Pons (tissue), 1 donor: ENCODE measurements around the gene CHD2.
A peak's percentile ranks its signal among the peaks of the same experiment; 100 is the strongest.
"Not testable (repeated sequence)": the region's sequence is repeated elsewhere in the genome, so short reads cannot be mapped to it uniquely, and the experiment has no call there.

Experiments used
- DNase-seq: peaks from one replicate; pipeline ENCODE4 v3.0.0-alpha.2; 2016; ENCODE audit warnings: low spot score

The CHD2 gene

DNA sequence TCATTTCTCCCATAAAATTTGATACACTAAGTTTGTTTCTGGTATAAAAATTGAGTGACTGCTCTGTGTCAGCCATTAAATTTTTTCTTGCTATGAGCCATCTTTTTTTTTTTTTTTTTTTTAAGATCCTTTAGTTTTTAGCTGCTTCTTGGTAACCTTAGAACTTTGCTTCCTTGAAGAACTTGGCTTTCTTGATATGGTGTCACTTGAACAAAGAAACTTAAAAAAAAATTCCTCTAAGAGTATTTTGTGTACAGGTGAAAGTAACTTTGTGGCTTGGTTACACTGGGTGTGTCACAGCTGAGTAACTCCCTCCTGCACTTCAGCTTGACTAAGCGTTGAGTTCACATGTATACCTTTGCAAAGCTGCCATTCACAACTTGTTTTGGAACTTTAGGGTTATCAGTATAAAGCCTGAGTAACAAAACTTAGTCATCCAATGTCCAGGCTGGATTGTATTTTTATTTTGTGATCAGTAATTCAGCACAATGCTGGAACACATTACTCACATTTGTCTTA is 6.5 kb downstream of the CHD2 start:
- no peak for DNase-seq

GRCh38 chr15:92907229-92907628 is 7.1 kb downstream of the CHD2 start:
- DNase-seq, result peak; percentile 57

- peak; percentile 87 for DNase-seq
Measured at GRCh38 chr15:92907896-92908712, 8.0 kb downstream of the CHD2 start.

- DNase-seq, result no peak
Measured at GRCh38 chr15:92908713-92909057, 8.6 kb downstream of the CHD2 start.

GRCh38 chr15:92909136-92909781 is 9.1 kb downstream of the CHD2 start:
- DNase-seq, result no peak

DNA sequence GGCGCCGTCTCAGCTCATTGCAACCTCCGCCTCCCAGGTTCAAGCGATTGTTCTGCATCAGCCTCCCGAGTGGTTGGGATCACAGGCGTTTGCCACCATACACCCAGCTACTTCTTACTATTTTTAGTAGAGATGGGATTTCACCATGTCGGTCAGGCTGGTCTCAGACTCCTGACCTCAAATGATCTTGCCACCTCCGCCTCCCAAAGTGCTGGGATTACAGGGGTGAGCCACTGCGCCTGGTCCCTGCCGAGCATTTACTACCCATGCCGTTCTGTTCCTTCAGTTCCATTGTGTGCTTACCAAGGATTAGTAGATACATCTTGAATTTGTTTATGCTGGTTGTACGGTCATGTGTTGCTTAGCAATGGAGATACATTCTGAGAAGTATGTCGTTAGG is 10.3 kb downstream of the CHD2 start:
- DNase-seq, result no peak

DNA sequence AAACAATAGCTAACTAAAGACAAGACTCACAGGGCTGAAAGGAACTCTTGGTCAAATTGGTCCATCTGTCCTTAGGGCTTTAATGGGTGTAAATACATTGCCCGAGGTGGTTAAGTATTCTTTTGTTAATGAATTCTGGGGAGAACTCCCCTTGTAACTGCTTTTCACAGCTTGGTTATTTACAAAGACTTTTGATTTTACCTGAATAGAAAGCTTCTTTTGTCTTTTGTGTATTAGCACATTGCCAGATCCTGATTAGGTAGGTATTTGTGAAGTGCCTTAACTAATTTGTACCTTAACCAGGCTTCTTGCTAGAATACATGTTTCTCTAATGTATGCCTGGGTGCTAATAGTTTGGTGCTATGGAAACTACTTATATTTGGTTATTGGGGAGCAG is 14.0 kb downstream of the CHD2 start:
- no peak for DNase-seq

- no peak for DNase-seq
Measured at GRCh38 chr15:92914768-92915221, 14.7 kb downstream of the CHD2 start.

DNA sequence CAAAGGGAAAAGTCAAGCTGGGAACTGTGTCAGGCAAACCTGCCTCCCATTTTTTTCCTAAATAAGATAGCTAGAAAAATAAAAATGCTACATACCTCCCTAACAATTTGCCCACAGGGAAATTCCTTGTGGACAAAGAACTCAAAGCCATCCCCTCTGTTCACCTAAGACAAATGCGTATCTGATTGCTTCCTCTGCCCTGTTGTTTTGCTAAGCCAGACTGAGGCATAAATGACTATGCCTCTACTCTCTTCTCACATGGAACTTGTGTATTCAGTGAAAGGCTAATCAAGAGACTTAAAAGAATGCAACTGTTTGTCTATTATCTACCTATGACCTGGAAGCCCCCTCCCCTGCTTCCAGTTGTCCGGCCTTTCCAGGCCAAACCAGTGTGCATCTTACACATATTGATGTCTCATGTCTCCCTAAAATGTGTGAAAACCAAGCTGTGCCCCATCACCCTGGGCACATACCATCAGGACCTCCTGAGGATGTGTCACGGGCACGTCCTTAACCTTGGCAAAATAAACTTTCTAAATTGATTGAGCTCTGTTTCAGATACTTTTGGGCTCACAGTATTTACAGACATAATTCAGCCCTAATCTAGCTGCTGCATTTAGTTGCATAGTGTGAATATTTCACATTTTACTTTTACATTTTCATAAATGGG is 15.8 kb downstream of the CHD2 start:
- no peak for DNase-seq

DNA sequence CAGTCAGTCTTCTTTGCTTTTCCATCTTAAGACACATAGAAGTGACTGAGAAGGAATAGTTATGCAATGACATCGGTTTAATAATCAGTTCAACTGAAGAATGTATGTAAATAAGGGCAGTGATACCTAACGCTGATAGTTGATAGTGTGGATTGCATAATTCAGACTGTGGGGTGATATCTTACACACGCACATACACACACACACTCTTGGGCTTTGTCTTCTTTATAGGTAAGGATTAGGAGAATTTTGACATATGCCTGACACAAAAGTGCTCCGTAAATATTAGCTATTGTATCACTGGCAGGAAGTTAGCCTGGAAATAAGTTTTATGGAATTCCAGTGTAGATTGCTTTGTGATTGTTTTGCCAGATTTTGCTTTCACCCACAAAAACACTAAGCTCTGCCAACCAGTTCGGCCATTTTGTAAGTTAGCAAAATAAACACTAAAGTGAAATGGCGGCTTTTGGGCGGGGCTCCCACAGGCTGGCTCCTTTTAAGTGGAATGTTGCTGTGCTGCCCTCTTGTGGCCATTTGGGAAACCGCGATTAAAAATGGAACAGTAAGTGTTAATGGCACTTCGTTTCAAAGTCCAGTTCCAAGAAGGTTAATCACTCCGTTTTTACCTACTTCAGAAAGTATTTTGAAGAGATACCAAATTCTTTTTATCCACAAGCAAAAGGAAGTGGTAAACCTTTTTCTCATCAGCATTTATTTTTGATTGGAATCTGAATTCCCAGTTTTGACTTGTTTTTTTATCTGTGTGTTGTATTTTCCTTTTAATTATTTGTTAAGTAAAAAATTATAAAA is 17.7 kb downstream of the CHD2 start:
- peak; percentile 97 for DNase-seq

DNA sequence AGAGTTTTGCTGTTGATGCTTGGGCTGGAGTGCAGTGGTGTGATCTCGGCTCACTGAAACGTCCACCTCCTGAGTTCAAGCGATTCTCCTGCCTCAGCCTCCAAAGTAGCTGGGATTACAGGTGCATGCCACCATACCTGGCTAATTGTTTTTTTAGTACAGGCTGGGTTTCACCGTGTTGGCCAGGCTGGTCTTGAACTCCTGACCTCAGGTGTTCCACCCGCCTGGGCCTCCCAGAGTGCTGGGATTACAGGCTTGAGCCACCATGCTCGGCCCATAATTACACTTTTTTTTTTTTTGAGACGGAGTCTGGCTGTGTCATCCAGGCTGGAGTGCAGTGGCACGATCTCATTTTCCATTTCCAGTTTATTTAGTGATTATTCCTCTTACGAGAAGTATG is 18.8 kb downstream of the CHD2 start:
- DNase-seq, result not testable (repeated sequence)

DNA sequence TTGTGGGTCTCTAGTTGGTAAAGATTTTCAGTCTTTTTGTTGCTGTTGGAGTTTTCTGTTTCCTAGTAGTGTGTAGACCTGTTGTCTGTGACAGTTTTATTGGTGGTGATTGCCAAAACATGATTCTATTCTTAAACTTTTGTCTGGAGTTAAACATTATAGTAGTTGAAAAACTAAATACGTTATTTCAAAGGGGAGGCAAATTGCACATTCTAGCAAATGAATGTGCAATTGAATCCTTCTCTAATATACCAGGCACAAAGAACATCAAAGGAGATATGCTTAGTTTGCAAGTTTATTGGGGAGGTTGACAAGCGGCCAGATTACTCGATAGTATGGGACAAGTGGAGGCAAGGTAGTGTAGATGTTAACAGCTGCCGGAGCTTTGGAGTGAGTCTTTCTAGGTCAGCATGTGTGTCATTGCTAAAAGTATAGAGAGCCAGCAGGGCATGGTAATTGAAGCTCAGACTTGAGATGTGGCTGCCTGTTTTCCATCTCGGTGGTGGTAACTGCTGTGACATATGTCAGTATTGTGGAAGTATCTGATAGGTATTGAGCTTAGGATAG is 20.6 kb downstream of the CHD2 start:
- DNase-seq, result no peak

DNA sequence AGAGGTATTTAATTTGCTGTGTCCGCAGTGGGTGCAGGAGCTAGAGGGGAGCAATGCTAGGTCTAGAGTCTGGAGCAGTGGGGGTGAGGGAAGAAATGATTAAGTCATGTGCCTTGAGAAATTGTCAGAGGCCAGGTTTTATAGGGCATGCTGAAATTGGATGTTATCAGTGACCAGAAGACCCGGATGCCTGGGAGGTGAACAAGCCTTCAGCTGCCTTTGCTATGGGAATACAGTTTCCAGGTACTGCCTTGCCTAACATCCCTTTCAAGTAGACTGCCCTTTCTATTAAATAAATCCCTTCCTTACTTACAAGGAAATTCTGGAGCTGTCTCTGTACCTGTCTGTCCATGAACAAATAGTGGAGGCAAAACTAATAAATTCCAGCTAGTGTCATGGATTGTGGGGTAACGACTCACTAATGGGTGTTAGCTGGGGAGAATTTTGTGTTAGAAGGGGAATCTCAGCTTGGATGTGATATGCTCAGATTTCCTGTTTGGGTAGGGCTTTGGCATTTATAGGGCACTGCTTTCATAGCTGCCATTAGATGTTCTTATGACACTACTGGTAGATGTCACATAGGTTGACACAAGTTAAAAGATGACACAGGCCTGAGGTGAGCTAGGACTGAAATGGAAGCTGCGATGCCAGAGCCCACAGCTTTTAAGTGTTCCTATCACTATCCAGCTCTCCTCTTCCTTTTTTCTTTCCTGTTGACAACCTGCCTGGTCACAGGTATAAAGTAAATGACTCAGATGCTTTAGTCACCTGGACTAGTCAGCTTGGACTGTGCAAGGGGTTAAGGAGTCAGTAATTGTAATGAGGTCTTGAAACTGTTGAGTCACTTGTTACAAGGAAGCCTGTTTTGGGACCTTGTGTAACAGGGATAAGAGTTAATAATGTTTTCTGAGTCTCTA is 21.3 kb downstream of the CHD2 start:
- DNase-seq, result no peak

GRCh38 chr15:92922418-92923002 is 22.4 kb downstream of the CHD2 start:
- no peak for DNase-seq

DNA sequence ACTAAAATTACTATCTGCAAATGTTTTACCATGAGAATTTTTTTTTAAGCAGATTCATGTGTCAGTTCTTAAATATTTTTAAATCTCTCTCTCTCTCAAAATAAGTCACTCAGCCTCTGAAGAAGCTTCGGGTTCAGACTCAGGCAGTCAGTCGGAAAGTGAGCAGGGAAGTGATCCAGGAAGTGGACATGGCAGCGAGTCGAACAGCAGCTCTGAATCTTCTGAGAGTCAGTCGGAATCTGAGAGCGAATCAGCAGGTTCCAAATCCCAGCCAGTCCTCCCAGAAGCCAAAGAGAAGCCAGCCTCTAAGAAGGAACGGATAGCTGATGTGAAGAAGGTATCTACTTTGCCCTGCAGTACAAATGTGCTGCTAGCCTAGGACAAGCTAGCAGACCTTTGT is 24.1 kb downstream of the CHD2 start:
- DNase-seq, result peak; percentile 55

GRCh38 chr15:92925454-92925853 is 25.3 kb downstream of the CHD2 start:
- DNase-seq, result no peak

DNA sequence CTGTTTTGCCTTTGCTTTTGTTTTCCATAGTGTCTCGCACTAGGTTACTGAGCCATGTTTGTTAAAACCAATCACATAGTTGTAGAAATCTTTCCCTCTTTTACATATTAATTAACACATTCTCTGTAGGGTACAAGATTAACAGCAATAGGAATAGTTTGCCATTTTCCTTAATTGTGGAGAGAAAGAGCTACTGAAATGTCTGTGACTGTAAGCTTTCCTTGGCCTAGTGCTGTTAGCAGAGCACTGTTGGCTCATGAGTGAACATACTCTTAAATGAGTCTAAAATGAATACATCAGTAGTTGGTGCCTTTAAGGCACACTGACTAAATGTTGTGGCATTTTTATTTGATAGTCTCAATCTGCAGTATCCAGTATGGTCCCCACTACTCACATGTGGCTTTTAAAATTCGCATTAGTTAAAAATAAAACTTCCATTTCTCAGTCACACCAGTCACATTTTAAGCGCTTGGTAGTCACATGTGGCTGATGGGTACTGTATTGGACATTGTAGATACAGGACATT is 28.2 kb downstream of the CHD2 start:
- no peak for DNase-seq

GRCh38 chr15:92929002-92929401 is 28.9 kb downstream of the CHD2 start:
- DNase-seq, result no peak

DNA sequence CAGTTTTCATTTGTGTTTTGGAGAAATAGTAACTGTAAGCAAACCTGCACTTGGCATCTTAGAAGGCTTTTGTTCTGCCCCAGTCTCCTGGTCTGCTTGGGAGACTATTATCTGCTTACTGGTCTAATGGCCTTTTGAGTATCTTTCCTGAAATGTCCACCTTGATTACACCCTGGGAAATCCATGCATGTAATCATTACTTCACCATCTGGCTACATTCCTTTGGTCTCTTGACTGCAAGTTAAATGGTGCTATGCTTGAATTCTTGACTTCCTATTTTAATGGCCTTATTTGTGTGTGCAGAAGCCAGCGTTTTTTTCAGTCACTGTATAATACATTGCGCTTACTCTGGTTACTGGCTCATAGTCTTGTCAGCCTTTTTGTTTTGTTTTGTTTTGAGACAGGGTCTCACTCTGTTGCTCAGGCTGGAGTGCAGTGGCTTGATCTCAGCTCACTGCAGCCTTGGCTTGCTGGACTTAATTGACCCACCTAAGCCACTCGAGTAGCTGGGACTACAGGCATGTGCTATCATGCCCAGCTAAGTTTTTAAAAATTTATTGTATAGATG is 30.0 kb downstream of the CHD2 start:
- no peak for DNase-seq

- no peak for DNase-seq
Measured at GRCh38 chr15:92930776-92931175, 30.7 kb downstream of the CHD2 start.
